Ishikawa (cell line): ENCODE measurements around the gene ZBED4.

Experiments used
- CEBPB ChIP-seq: IDR thresholded peaks from 2 replicates; pipeline ENCODE4 v1.6.1; 2012
- CREB1 ChIP-seq: IDR thresholded peaks from 2 replicates; pipeline ENCODE4 v1.6.1; 2012; ENCODE audit warnings: low read depth
- EGR1 ChIP-seq: IDR thresholded peaks from 2 replicates; pipeline ENCODE4 v1.6.1; 2012
- EP300 ChIP-seq: IDR thresholded peaks from 2 replicates; pipeline ENCODE4 v1.6.1; 2012; ENCODE audit warnings: borderline replicate concordance
- FOXM1 ChIP-seq: IDR thresholded peaks from 2 replicates; pipeline ENCODE4 v1.6.1; 2012; ENCODE audit warnings: low read depth, borderline replicate concordance
- MAX ChIP-seq: IDR thresholded peaks from 2 replicates; pipeline ENCODE4 v1.6.1; 2012
- NFIC ChIP-seq: IDR thresholded peaks from 2 replicates; pipeline ENCODE4 v1.6.1; 2012
- RAD21 ChIP-seq: IDR thresholded peaks from 2 replicates; pipeline ENCODE4 v1.6.1; 2012; ENCODE audit warnings: low read depth
- REST ChIP-seq: IDR thresholded peaks from 2 replicates; pipeline ENCODE4 v1.6.1; 2012; ENCODE audit warnings: low read depth, mild to moderate bottlenecking
- TAF1 ChIP-seq: IDR thresholded peaks from 2 replicates; pipeline ENCODE4 v1.6.1; 2012; ENCODE audit warnings: low read depth, mild to moderate bottlenecking
- TCF12 ChIP-seq: IDR thresholded peaks from 2 replicates; pipeline ENCODE4 v1.6.1; 2012; ENCODE audit warnings: low read depth
- TEAD4 ChIP-seq: IDR thresholded peaks from 2 replicates; pipeline ENCODE4 v1.6.1; 2012
- USF1 ChIP-seq: IDR thresholded peaks from 2 replicates; pipeline ENCODE4 v1.6.1; 2012
- YY1 ChIP-seq: IDR thresholded peaks from 2 replicates; pipeline ENCODE4 v1.6.1; 2012; ENCODE audit warnings: low read depth
- ZBTB7A ChIP-seq: IDR thresholded peaks from 2 replicates; pipeline ENCODE4 v1.6.1; 2012; ENCODE audit warnings: low read depth

ZBED4 gene

GRCh38 chr22:49922484-49922883, 68.8 kb downstream of the ZBED4 start:
- TF ChIP-seq TCF12 = no peak
- TF ChIP-seq USF1 = no peak
- no peak for TF ChIP-seq NFIC
- TF ChIP-seq EP300 = no peak
- TF ChIP-seq YY1 = no peak
- TF ChIP-seq REST = no peak
- TF ChIP-seq TAF1 = no peak
- TF ChIP-seq ZBTB7A = no peak
- TF ChIP-seq FOXM1 = no peak
- no peak for TF ChIP-seq EGR1
- TF ChIP-seq RAD21 = no peak
- no peak for TF ChIP-seq CREB1
- TF ChIP-seq CEBPB = no peak
- no peak for TF ChIP-seq MAX
- TF ChIP-seq TEAD4 = no peak

GRCh38 chr22:49922926-49923325, 69.3 kb downstream of the ZBED4 start:
- no peak for TF ChIP-seq CREB1
- TF ChIP-seq RAD21 = no peak

- TF ChIP-seq RAD21 = no peak
- TF ChIP-seq USF1 = no peak
Observed at GRCh38 chr22:49923445-49923844, 69.8 kb downstream of the ZBED4 start.

GRCh38 chr22:49924113-49924833, 70.6 kb downstream of the ZBED4 start:
- TF ChIP-seq TEAD4 (no peak), NFIC (no peak), ZBTB7A (no peak), TAF1 (no peak), EP300 (no peak), RAD21 (no peak), EGR1 (no peak), MAX (no peak), FOXM1 (no peak), USF1 (no peak), REST (no peak), TCF12 (no peak), YY1 (no peak), CEBPB (no peak), CREB1 (no peak)

GRCh38 chr22:49925525-49926128, 72.0 kb downstream of the ZBED4 start:
- TF ChIP-seq NFIC = no peak
- no peak for TF ChIP-seq TEAD4
- no peak for TF ChIP-seq FOXM1
- TF ChIP-seq ZBTB7A = no peak
- no peak for TF ChIP-seq RAD21
- TF ChIP-seq USF1 = no peak
- no peak for TF ChIP-seq TCF12
